ENCODE results near the gene PCBP3. TPM values are rescaled to one million over a fixed set of nuclear protein-coding genes. Genes with fewer than 3 reads are reported as not detected.

The PCBP3 gene
- total RNA-seq, 4 donors from 2014 or later = 0.47 to 5.3 (median 1.0) TPM; not detected in 1

DNA sequence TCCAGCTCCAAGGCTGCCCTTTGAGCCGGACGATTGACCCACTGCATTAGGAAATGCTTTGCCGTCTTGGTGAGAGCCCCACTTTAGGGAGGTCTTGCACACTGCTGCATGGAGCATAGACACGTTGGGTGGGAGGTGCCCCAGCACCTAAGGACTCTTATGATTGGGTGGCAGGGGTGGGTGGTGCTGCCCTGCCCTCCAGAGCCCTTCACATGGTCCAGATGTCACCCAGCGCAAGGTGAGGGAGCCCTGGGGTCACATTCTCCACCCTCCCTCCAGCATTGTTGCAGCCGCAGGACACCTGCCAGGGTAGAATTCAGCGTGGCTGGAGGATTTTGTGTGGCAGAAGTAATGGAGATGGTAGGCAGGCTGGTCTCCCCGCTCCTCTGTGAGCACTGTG, 200.7 kb downstream of the PCBP3 start:
- no peaks in the 10 kb centered on the region for H3K4me1 ChIP-seq
- peaks cover 0 to 14% (median 10%) of the 10 kb centered on the region in 3 donors for H3K9me3 ChIP-seq
- H3K36me3 ChIP-seq = no peaks in the 10 kb centered on the region
- no peak for TF ChIP-seq POLR2A (IDR thresholded peaks at IDR 0.05)
- TF ChIP-seq, protein P1, sequence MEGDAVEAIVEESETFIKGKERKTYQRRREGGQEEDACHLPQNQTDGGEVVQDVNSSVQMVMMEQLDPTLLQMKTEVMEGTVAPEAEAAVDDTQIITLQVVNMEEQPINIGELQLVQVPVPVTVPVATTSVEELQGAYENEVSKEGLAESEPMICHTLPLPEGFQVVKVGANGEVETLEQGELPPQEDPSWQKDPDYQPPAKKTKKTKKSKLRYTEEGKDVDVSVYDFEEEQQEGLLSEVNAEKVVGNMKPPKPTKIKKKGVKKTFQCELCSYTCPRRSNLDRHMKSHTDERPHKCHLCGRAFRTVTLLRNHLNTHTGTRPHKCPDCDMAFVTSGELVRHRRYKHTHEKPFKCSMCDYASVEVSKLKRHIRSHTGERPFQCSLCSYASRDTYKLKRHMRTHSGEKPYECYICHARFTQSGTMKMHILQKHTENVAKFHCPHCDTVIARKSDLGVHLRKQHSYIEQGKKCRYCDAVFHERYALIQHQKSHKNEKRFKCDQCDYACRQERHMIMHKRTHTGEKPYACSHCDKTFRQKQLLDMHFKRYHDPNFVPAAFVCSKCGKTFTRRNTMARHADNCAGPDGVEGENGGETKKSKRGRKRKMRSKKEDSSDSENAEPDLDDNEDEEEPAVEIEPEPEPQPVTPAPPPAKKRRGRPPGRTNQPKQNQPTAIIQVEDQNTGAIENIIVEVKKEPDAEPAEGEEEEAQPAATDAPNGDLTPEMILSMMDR (IDR thresholded peaks at IDR 0.05) = no peak
- peaks cover 0 to 13% (median 0%) of the 10 kb centered on the region in 4 donors for H3K27me3 ChIP-seq
- WGBS, 2 donors = 76 to 90% methylated on average over 2 of the region's 8 CpGs
- no peak overlapping the region for H3K27ac ChIP-seq
- H3K4me3 ChIP-seq = no peak overlapping the region
- intact Hi-C loops (cut with DNase I) = no loop called here
- DNase-seq = no peak

DNA sequence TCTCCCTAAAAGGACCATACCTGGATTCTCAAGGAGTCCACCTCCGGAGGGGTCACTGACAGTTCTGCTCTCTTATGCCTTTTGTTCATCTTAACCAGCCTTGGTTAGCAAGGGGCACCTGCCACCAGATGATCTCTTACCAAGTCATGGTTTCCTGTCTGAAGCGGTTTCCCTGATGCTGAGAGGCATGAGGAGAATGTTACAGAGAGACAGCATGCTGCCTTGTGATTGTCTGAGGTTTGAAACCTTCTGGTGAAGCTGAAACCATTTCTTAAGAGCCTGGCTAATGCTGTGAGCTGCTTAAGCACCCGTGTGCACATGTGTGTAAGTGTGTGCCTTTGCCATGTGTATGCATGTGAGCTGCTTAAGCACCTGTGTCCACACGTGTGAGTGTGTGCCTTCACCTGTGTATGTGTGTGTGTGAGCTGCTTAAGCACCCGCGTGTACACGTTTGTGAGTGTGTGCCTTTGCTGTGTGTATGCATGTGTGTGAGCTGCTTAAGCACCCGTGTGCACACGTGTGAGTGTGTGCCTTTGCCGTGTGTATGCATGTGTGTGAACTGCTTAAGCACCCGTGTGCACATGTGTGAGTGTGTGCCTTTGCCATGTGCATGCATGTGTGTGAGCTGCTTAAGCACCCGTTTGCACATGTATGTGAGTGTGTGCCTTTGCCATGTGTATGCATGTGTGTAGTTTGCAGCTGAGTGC, 201.7 kb downstream of the PCBP3 start:
- no peaks in the 10 kb centered on the region for H3K36me3 ChIP-seq

DNA sequence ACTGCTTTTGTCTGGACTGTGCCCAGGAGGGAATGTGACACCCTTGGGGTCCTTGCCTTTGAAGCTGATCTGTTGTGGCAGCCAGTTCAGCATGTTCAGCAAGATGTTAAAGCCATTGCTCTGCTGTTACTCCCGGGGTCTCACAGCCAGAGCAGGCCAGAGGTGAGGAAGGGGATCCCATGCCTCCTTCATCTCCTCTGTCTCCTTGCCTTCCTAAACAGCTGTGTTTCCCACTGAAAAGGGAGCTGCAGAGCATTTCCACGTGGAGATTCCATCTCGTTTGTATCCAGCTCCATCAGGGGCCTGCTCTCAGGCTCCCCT, 202.2 kb downstream of the PCBP3 start:
- intact Hi-C loops (cut with DNase I) = no loop called here
- peaks cover 0 to 14% (median 7%) of the 10 kb centered on the region in 3 donors for H3K9me3 ChIP-seq
- WGBS, 2 donors = 43 to 48% methylated on average over 2 to 3 of the region's 3 CpGs
- H3K27me3 ChIP-seq = peaks cover 0 to 23% (median 0%) of the 10 kb centered on the region in 4 donors
- H3K4me3 ChIP-seq = no peak overlapping the region
- TF ChIP-seq, protein P1 (IDR thresholded peaks at IDR 0.05) = no peak
- no peak for TF ChIP-seq POLR2A (IDR thresholded peaks at IDR 0.05)
- no peak for DNase-seq
- no peak overlapping the region for H3K27ac ChIP-seq
- no peaks in the 10 kb centered on the region for H3K4me1 ChIP-seq
- no peaks in the 10 kb centered on the region for H3K36me3 ChIP-seq

More for the DNA sequence above, 201.7 kb downstream of the PCBP3 start:
- H3K9me3 ChIP-seq = peaks cover 0 to 14% (median 10%) of the 10 kb centered on the region in 3 donors
- TF ChIP-seq, protein P1 (IDR thresholded peaks at IDR 0.05) = no peak
- TF ChIP-seq POLR2A (IDR thresholded peaks at IDR 0.05) = no peak
- no peak for DNase-seq
- intact Hi-C loops (cut with DNase I) = no loop called here
- no peak overlapping the region for H3K27ac ChIP-seq
- no peak overlapping the region for H3K4me3 ChIP-seq
- 72 to 85% methylated on average over 11 of the region's 12 CpGs for WGBS, 2 donors
- no peaks in the 10 kb centered on the region for H3K4me1 ChIP-seq
- peaks cover 0 to 21% (median 0%) of the 10 kb centered on the region in 4 donors for H3K27me3 ChIP-seq

DNA sequence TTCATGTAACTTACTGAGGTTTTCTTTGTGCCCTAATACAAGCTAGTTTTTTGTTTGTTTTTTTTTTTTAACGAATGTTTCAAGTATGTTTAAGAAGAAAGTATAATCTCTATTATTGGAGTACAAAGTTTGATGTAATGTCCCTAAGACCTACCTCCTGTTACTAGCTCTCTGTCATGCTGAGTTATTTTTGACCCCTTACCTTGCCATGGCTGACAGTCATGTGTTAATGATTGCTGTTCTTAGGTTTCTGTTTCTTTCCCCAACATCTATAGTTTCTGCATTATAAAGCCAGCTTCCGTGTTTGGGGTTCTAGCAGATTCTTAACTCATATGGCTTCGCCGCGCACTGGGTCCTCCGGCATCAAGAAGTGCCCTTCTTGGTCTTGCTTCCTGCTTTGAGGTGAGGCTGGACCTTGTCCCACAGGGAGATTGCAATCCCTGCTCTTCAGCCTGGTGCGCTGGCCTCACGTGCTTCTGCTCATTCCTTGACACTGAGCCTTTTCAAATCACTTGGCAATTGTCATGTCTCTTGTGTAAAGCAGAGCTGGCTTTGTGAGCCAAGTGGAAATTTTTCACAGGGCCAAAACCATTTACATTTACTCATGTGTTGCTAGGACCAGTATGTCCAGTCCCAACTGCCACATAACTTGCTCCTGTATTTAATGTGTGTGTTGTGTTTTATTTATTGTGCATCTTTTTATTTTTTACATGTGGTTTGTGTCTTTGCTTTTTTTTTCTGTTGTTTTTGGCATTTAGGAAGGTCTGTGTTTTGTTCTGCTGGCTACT, 203.0 kb downstream of the PCBP3 start:
- DNase-seq = no peak

More for the DNA sequence above, 203.0 kb downstream of the PCBP3 start:
- H3K27ac ChIP-seq = no peak overlapping the region
- WGBS, 2 donors = 68 to 69% methylated on average over 8 of the region's 8 CpGs
- H3K36me3 ChIP-seq = no peaks in the 10 kb centered on the region
- no peak for TF ChIP-seq POLR2A (IDR thresholded peaks at IDR 0.05)
- TF ChIP-seq, protein P1 (IDR thresholded peaks at IDR 0.05) = no peak
- H3K27me3 ChIP-seq = peaks cover 0 to 27% (median 0%) of the 10 kb centered on the region in 4 donors
- peaks cover 0 to 5% (median 0%) of the 10 kb centered on the region in 3 donors for H3K9me3 ChIP-seq
- H3K4me1 ChIP-seq = no peaks in the 10 kb centered on the region
- intact Hi-C loops (cut with DNase I) = no loop called here
- no peak overlapping the region for H3K4me3 ChIP-seq
